Neural cell (in vitro differentiated cells): ENCODE measurements around the gene FBL. TPM values are rescaled to one million over a fixed set of nuclear protein-coding genes. Genes with fewer than 3 reads are reported as not detected.
"Not testable (repeated sequence)": the region's sequence is repeated elsewhere in the genome, so short reads cannot be mapped to it uniquely, and the experiment has no call there.

ENCODE experiments used
- H2AFZ ChIP-seq: fragments of 200-600, 300-800 bp; sonication (generic), shearing (Covaris generic); 2 replicates; pipeline ENCODE4 v1.6.0; 2014; ENCODE audit warnings: low read depth, mild to moderate bottlenecking, antibody characterized with exemption, low read length, moderate library complexity
- H3F3A ChIP-seq: fragments of 200-600 bp; shearing (Covaris generic); 2 replicates; pipeline ENCODE4 v1.6.1; 2016; ENCODE audit warnings: mild to moderate bottlenecking, moderate library complexity, mixed read lengths, antibody characterized with exemption, low read length; ENCODE audit not compliant: insufficient read depth, poor library complexity, severe bottlenecking
- H3K27ac ChIP-seq: fragments of 200-600, 300-800 bp; sonication (generic), shearing (Covaris generic); 2 replicates; pipeline ENCODE4 v1.5.1; 2014; ENCODE audit warnings: mild to moderate bottlenecking, low read length, moderate library complexity
- H3K27me3 ChIP-seq: fragments of 300-800, 200-600 bp; sonication (generic), shearing (Covaris generic); 2 replicates; pipeline ENCODE4 v1.6.0; 2014; ENCODE audit warnings: mild to moderate bottlenecking, low read depth, low read length, moderate library complexity; ENCODE audit not compliant: insufficient read depth
- H3K36me3 ChIP-seq: fragments of 300-800, 200-600 bp; sonication (generic), shearing (Covaris generic); 2 replicates; pipeline ENCODE4 v1.5.1; 2014; ENCODE audit warnings: mild to moderate bottlenecking, antibody characterized with exemption, low read length, moderate library complexity; ENCODE audit not compliant: insufficient read depth
- H3K4me2 ChIP-seq: fragments of 300-800, 200-600 bp; sonication (generic), shearing (Covaris generic); 2 replicates; pipeline ENCODE4 v1.6.0; 2014; ENCODE audit warnings: mild to moderate bottlenecking, low read length
- H3K4me3 ChIP-seq: fragments of 300-800, 200-600 bp; sonication (generic), shearing (Covaris generic); 2 replicates; pipeline ENCODE4 v1.5.1; 2014; ENCODE audit warnings: mild to moderate bottlenecking, low read length, moderate library complexity
- H3K79me2 ChIP-seq: fragments of 200-600 bp; shearing (Covaris generic); replicated peaks from 2 replicates; pipeline ENCODE4 v1.6.0; 2014; ENCODE audit warnings: mild to moderate bottlenecking, low read length, moderate library complexity; ENCODE audit not compliant: insufficient read depth
- H3K9ac ChIP-seq: fragments of 300-800, 200-600 bp; sonication (generic), shearing (Covaris generic); 2 replicates; pipeline ENCODE4 v1.6.1; 2016; ENCODE audit warnings: mild to moderate bottlenecking, low read length, mixed read lengths
- H3K9me2 ChIP-seq: fragments of 200-600 bp; shearing (Covaris generic); 2 replicates; pipeline ENCODE4 v1.6.1; 2016; ENCODE audit warnings: mild to moderate bottlenecking, low read length, mixed read lengths; ENCODE audit not compliant: insufficient read depth
- H3K9me3 ChIP-seq: fragments of 200-600, 300-800 bp; sonication (generic), shearing (Covaris generic); 2 replicates; pipeline ENCODE4 v1.6.1; 2016; ENCODE audit warnings: mild to moderate bottlenecking, mixed run types, low read length, moderate library complexity, mixed read lengths
- H4K20me1 ChIP-seq: fragments of 200-600 bp; shearing (Covaris generic); 2 replicates; pipeline ENCODE4 v1.6.1; 2016; ENCODE audit warnings: mild to moderate bottlenecking, mixed run types; ENCODE audit not compliant: insufficient read depth
- CTCF ChIP-seq: fragments of 450-650 bp; IDR thresholded peaks from 2 replicates; pipeline ENCODE4 v1.5.1; 2014; ENCODE audit warnings: antibody characterized with exemption, mild to moderate bottlenecking, moderate library complexity; ENCODE audit not compliant: poor library complexity, severe bottlenecking
- EP300 ChIP-seq: fragments of 450-650 bp; conservative IDR thresholded peaks from 2 replicates; pipeline ENCODE4 v1.6.1; 2014; ENCODE audit warnings: antibody characterized with exemption, mild to moderate bottlenecking, moderate library complexity; ENCODE audit not compliant: poor library complexity, severe bottlenecking
- EZH2 ChIP-seq: fragments of 200-600, 300-800 bp; shearing (Covaris generic), sonication (generic); IDR thresholded peaks from 2 replicates; pipeline ENCODE4 v1.6.1; 2014; ENCODE audit warnings: antibody characterized with exemption, low read length, borderline replicate concordance, mild to moderate bottlenecking; ENCODE audit not compliant: insufficient read depth, poor library complexity, severe bottlenecking
- MXI1 ChIP-seq: fragments of 450-650 bp; conservative IDR thresholded peaks from 2 replicates; pipeline ENCODE4 v1.6.1; 2014; ENCODE audit warnings: antibody characterized with exemption, mild to moderate bottlenecking; ENCODE audit not compliant: poor library complexity, severe bottlenecking
- POLR2AphosphoS5 ChIP-seq: IDR thresholded peaks from 2 replicates; pipeline ENCODE4 v1.6.1; 2012
- RAD21 ChIP-seq: fragments of 450-650 bp; conservative IDR thresholded peaks from 2 replicates; pipeline ENCODE4 v1.6.1; 2014; ENCODE audit warnings: antibody characterized with exemption, mild to moderate bottlenecking, moderate library complexity
- REST ChIP-seq: IDR thresholded peaks from 2 replicates; pipeline ENCODE4 v1.6.1; 2012; ENCODE audit warnings: borderline replicate concordance
- SMC3 ChIP-seq: fragments of 450-650 bp; conservative IDR thresholded peaks from 2 replicates; pipeline ENCODE4 v1.6.1; 2014; ENCODE audit warnings: antibody characterized with exemption, mild to moderate bottlenecking, moderate library complexity; ENCODE audit not compliant: poor library complexity
- TAF1 ChIP-seq: IDR thresholded peaks from 2 replicates; pipeline ENCODE4 v1.6.1; 2012; ENCODE audit warnings: low read depth
- polyA plus RNA-seq: library from polyadenylated mRNA; depleted of rRNA; stranded (reverse); fragments of >200 nt; gene quantifications from 2 replicates; pipeline ENCODE4 v1.2.3, GENCODE V29; 2014

The FBL gene
- polyA plus RNA-seq, 1 donor from 2014 or later = 84.7 TPM

- Histone ChIP-seq H3K27me3 (no peaks in the 10 kb centered on the region), H3K9ac (no peak overlapping the region), H3K9me2 (no peaks in the 10 kb centered on the region), H3K9me3 (peaks cover 4% of the 10 kb centered on the region), H4K20me1 (no peaks in the 10 kb centered on the region), H3F3A (no peaks in the 10 kb centered on the region), H3K27ac (no peak overlapping the region), H3K4me2 (no peak overlapping the region), H3K36me3 (no peaks in the 10 kb centered on the region), H2AFZ (no peak overlapping the region), H3K4me3 (no peak overlapping the region), H3K79me2 (no peaks in the 10 kb centered on the region)
- no peak for TF ChIP-seq POLR2AphosphoS5
- TF ChIP-seq TAF1 = no peak
- no peak for TF ChIP-seq RAD21
- no peak for TF ChIP-seq EZH2
- no peak for TF ChIP-seq REST
- no peak for TF ChIP-seq EP300
- no peak for TF ChIP-seq SMC3
- no peak for TF ChIP-seq MXI1
- TF ChIP-seq CTCF = no peak
Measured at GRCh38 chr19:39810424-39810823, 35.8 kb downstream of the FBL start.

GRCh38 chr19:39809368-39809767 is 36.8 kb downstream of the FBL start:
- no peak overlapping the region for H3K27ac ChIP-seq
- no peak overlapping the region for H3K4me2 ChIP-seq
- no peaks in the 10 kb centered on the region for H3K79me2 ChIP-seq
- no peak overlapping the region for H3K9ac ChIP-seq
- no peaks in the 10 kb centered on the region for H3K36me3 ChIP-seq
- H3K9me3 ChIP-seq = peaks cover 4% of the 10 kb centered on the region
- H3K4me3 ChIP-seq = no peak overlapping the region
- H4K20me1 ChIP-seq = no peaks in the 10 kb centered on the region
- H3K9me2 ChIP-seq = no peaks in the 10 kb centered on the region
- no peaks in the 10 kb centered on the region for H3K27me3 ChIP-seq
- H3F3A ChIP-seq = no peaks in the 10 kb centered on the region
- TF ChIP-seq CTCF = no peak
- H2AFZ ChIP-seq = no peak overlapping the region

- not testable (repeated sequence) for H3K9ac ChIP-seq, H3F3A ChIP-seq, H3K9me3 ChIP-seq, H3K4me3 ChIP-seq, H2AFZ ChIP-seq, H3K79me2 ChIP-seq, H3K36me3 ChIP-seq, H3K27ac ChIP-seq, H3K4me2 ChIP-seq, H3K27me3 ChIP-seq, H3K9me2 ChIP-seq, H4K20me1 ChIP-seq
Measured at GRCh38 chr19:39808688-39809087, 37.5 kb downstream of the FBL start.
